Small intestine (tissue), 7 donors: Measurements from ENCODE around the gene NBEA. TPM values are rescaled to one million over a fixed set of nuclear protein-coding genes. Genes with fewer than 3 reads are reported as not detected.

ENCODE experiments used
- DNase-seq, 2 donors: peaks; one replicate each; pipeline versions ENCODE4 v3.0.0 to v3.0.0-alpha.2; 2013
- FAIRE-seq: peaks from 2 replicates; lab custom pipeline; 2012; peaks lifted over from hg19 to GRCh38; lab: Jason Lieb, UNC
- H3K27ac ChIP-seq, 3 donors: one replicate each; pipeline ENCODE4 v1.5.1; 2013; ENCODE audit warnings: low read length in 2 of 3, mild to moderate bottlenecking in 2 of 3, control low read depth in 1 of 3, inconsistent platforms in 1 of 3, low read depth in 1 of 3, moderate library complexity in 1 of 3
- H3K27me3 ChIP-seq, 3 donors: one replicate each; pipeline ENCODE4 v1.6.1; 2013; ENCODE audit warnings: low read length in 3 of 3, inconsistent platforms in 1 of 3; ENCODE audit not compliant: control insufficient read depth in 3 of 3, insufficient read depth in 3 of 3
- H3K36me3 ChIP-seq, 3 donors: one replicate each; pipeline ENCODE4 v1.6.1; 2013; ENCODE audit warnings: low read length in 3 of 3, inconsistent platforms in 1 of 3, low read depth in 1 of 3, mild to moderate bottlenecking in 1 of 3, moderate library complexity in 1 of 3; ENCODE audit not compliant: control insufficient read depth in 3 of 3, insufficient read depth in 2 of 3
- H3K4me1 ChIP-seq, 3 donors: one replicate each; pipeline ENCODE4 v1.6.1; 2013; ENCODE audit warnings: low read length in 2 of 3, inconsistent platforms in 1 of 3, low read depth in 1 of 3, mild to moderate bottlenecking in 1 of 3, moderate library complexity in 1 of 3; ENCODE audit not compliant: control insufficient read depth in 3 of 3, insufficient read depth in 2 of 3
- H3K4me3 ChIP-seq, 3 donors: one replicate each; pipeline ENCODE4 v1.5.1; 2013; ENCODE audit warnings: low read length in 3 of 3, control low read depth in 1 of 3, inconsistent platforms in 1 of 3, low read depth in 1 of 3, mild to moderate bottlenecking in 1 of 3, moderate library complexity in 1 of 3
- H3K9me3 ChIP-seq, 2 donors: one replicate each; pipeline ENCODE4 v1.6.1; 2013; ENCODE audit warnings: low read depth in 1 of 2, low read length in 1 of 2; ENCODE audit not compliant: control insufficient read depth in 2 of 2, insufficient read depth in 1 of 2
- WGBS, 3 donors: extraction: QIAGEN DNeasy Blood & Tissue Kit; methylation state at CpG; one replicate each; pipeline ENCODE4 v1.1.7; 2013; 5-methylcytosine and 5-hydroxymethylcytosine counted together
- polyA plus RNA-seq, 4 donors: library from polyadenylated mRNA; stranded (reverse) in 3 of 4; unstranded in 1 of 4; fragments of 200-250 nt in 3 of 4; fragments of 120-200 nt in 1 of 4; gene quantifications; one replicate each; pipeline versions ENCODE4 v1.2.1 to v1.2.3, GENCODE V29; 2013
- donor health status: healthy with polysubstance abuse.
- donor health status: control.
- donor health status: control.
- donor health status: Bipolar disorder and iron deficiency.
- donor health status: healthy.

Gene NBEA
- polyA plus RNA-seq, 4 donors, result 1.1 to 3.1 (median 2.2) TPM

GRCh38 chr13:35518337-35518946, 576.4 kb downstream of the NBEA start:
- Histone ChIP-seq H3K9me3 (no peaks in the 10 kb centered on the region), H3K27ac (no peak overlapping the region), H3K27me3 (no peaks in the 10 kb centered on the region), H3K4me3 (no peak overlapping the region), H3K36me3 (no peaks in the 10 kb centered on the region), H3K4me1 (no peaks in the 10 kb centered on the region)
- WGBS, 3 donors, result 86 to 91% (median 87%) methylated on average over 5 of the region's 5 CpGs
- DNase-seq (no peak), FAIRE-seq (no peak)

- no peaks in the 10 kb centered on the region for H3K27me3 ChIP-seq
- no peak overlapping the region for H3K27ac ChIP-seq
- no peaks in the 10 kb centered on the region for H3K9me3 ChIP-seq
- DNase-seq (no peak), FAIRE-seq (no peak)
- 69 to 82% (median 73%) methylated on average over 3 of the region's 3 CpGs for WGBS, 3 donors
- H3K36me3 ChIP-seq, result no peaks in the 10 kb centered on the region
- no peaks in the 10 kb centered on the region for H3K4me1 ChIP-seq
- H3K4me3 ChIP-seq, result no peak overlapping the region
Observed at GRCh38 chr13:35524171-35524570, 582.1 kb downstream of the NBEA start.

GRCh38 chr13:35526577-35526976, 584.5 kb downstream of the NBEA start:
- no peak for FAIRE-seq
- H3K27me3 ChIP-seq, result no peaks in the 10 kb centered on the region
- H3K9me3 ChIP-seq, result no peaks in the 10 kb centered on the region
- no peak overlapping the region for H3K27ac ChIP-seq
- H3K4me1 ChIP-seq, result no peaks in the 10 kb centered on the region
- 93 to 99% (median 97%) methylated on average over 6 of the region's 6 CpGs for WGBS, 3 donors
- H3K4me3 ChIP-seq, result no peak overlapping the region
- DNase-seq, result no peak
- no peaks in the 10 kb centered on the region for H3K36me3 ChIP-seq

- DNase-seq, result no peak
Observed at GRCh38 chr13:35527451-35527850, 585.4 kb downstream of the NBEA start.

GRCh38 chr13:35530147-35530546, 588.1 kb downstream of the NBEA start:
- WGBS, 3 donors, result 82 to 89% (median 83%) methylated on average over 5 of the region's 5 CpGs
- FAIRE-seq, result no peak

More at GRCh38 chr13:35527451-35527850, 585.4 kb downstream of the NBEA start:
- Histone ChIP-seq H3K36me3 (no peaks in the 10 kb centered on the region), H3K27ac (no peak overlapping the region), H3K4me1 (no peaks in the 10 kb centered on the region), H3K4me3 (no peak overlapping the region), H3K27me3 (no peaks in the 10 kb centered on the region), H3K9me3 (no peaks in the 10 kb centered on the region)
- WGBS, 3 donors, result 88 to 92% (median 89%) methylated on average over 10 of the region's 10 CpGs
- FAIRE-seq, result no peak

GRCh38 chr13:35530581-35530980, 588.5 kb downstream of the NBEA start:
- WGBS, 3 donors, result 83 to 86% (median 86%) methylated on average over 3 of the region's 3 CpGs
- FAIRE-seq (no peak), DNase-seq (no peak)
- Histone ChIP-seq H3K4me3 (no peak overlapping the region), H3K4me1 (no peaks in the 10 kb centered on the region), H3K36me3 (no peaks in the 10 kb centered on the region), H3K9me3 (no peaks in the 10 kb centered on the region), H3K27ac (no peak overlapping the region), H3K27me3 (no peaks in the 10 kb centered on the region)

More at GRCh38 chr13:35530147-35530546, 588.1 kb downstream of the NBEA start:
- H3K27ac ChIP-seq, result no peak overlapping the region
- H3K4me3 ChIP-seq, result no peak overlapping the region
- no peaks in the 10 kb centered on the region for H3K9me3 ChIP-seq
- H3K36me3 ChIP-seq, result no peaks in the 10 kb centered on the region
- no peak for DNase-seq
- no peaks in the 10 kb centered on the region for H3K27me3 ChIP-seq
- no peaks in the 10 kb centered on the region for H3K4me1 ChIP-seq

- DNase-seq (no peak), FAIRE-seq (no peak)
- Histone ChIP-seq H3K36me3 (no peaks in the 10 kb centered on the region), H3K4me1 (no peaks in the 10 kb centered on the region), H3K27me3 (no peaks in the 10 kb centered on the region), H3K9me3 (no peaks in the 10 kb centered on the region), H3K27ac (no peak overlapping the region), H3K4me3 (no peak overlapping the region)
- 84 to 97% (median 92%) methylated on average over 1 of the region's 1 CpG for WGBS, 3 donors
Observed at GRCh38 chr13:35531526-35531925, 589.5 kb downstream of the NBEA start.

- Histone ChIP-seq H3K36me3 (no peaks in the 10 kb centered on the region), H3K27me3 (no peaks in the 10 kb centered on the region), H3K9me3 (no peaks in the 10 kb centered on the region), H3K27ac (no peak overlapping the region), H3K4me3 (no peak overlapping the region), H3K4me1 (no peaks in the 10 kb centered on the region)
- DNase-seq, result no peak
- FAIRE-seq, result no peak
- WGBS, 3 donors, result 12 to 64% (median 45%) methylated on average over 1 of the region's 1 CpG
Observed at GRCh38 chr13:35534343-35534742, 592.3 kb downstream of the NBEA start.

GRCh38 chr13:35548790-35549189, 606.7 kb downstream of the NBEA start:
- Histone ChIP-seq H3K27ac (no peak overlapping the region), H3K9me3 (no peaks in the 10 kb centered on the region), H3K4me3 (no peak overlapping the region), H3K36me3 (no peaks in the 10 kb centered on the region), H3K4me1 (no peaks in the 10 kb centered on the region), H3K27me3 (no peaks in the 10 kb centered on the region)
- 78 to 94% (median 93%) methylated on average over 1 of the region's 1 CpG for WGBS, 3 donors
- no peak for FAIRE-seq
- DNase-seq, result no peak
